Left hindlimb (tissue), 1 donor: ENCODE measurements around the gene PGLYRP2.
"Not testable (repeated sequence)": the region's sequence is repeated elsewhere in the genome, so short reads cannot be mapped to it uniquely, and the experiment has no call there.

Experiments
- DNase-seq: peaks from one replicate; pipeline ENCODE4 v3.0.0-alpha.2; 2018

PGLYRP2 gene

GRCh38 chr19:15487038-15487437 is 7.7 kb upstream of the PGLYRP2 start:
- DNase-seq, result no peak

DNA sequence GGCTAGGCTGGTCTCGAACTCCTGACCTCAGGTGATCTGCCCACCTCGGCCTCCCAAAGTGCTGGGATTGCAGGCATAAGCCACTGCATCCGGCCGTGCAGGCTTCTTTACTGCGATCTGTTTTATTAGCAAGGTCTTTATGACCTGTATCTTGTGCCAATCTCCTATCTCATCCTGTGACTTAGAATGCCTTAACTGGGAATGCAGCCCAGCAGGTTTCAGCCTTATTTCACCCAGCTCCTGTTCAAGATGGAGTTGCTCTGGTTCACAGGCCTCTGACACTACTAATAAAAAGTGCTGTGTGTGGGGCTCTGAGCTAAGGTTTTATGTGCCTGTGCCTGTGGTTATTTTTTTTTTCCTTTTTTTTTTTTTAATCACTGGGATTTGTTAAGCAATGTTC is 6.5 kb upstream of the PGLYRP2 start:
- DNase-seq, result not testable (repeated sequence)

- not testable (repeated sequence) for DNase-seq
Observed at GRCh38 chr19:15480996-15481395, 1.7 kb upstream of the PGLYRP2 start.

DNA sequence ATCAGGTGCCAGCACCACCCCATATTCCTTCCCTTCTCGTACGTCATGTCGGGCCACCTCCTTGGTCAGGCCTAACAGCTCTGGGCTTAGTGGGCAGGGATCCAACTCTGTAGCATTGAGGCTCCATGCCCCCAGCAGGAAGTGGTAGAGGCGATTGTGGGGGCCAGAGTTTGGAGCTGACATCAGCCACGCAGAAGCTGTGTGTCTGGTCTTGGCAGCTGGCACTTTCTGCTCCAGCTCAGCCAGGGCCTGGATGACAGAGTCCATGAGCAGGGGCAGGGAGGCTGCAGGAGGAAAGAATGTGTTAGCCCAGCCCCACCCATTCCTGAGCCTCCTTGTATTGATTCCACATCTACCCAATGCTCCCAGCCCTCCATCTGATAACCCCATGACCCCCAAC is 3.0 kb downstream of the PGLYRP2 start:
- no peak for DNase-seq

- DNase-seq, result no peak
Observed at GRCh38 chr19:15475611-15476010, 3.7 kb downstream of the PGLYRP2 start.

DNA sequence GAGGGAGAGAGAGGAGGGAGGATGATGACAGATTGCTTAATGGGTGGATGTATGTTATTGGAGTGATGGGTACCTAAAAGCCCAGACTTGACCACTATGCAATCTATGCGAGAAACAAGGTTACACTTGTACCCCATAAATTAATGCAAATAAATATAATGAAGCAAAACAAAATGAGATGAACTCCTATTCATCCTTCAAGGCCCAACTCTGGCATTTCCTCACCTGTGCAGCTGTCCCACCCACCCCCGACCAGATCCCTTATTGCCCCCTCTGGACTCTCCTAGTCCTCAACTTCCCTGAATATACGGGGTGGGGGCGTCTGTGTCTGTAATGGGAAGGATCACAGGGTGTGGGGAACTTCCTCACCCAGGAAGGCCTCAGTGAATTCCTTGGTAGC is 4.1 kb downstream of the PGLYRP2 start:
- DNase-seq, result no peak

- not testable (repeated sequence) for DNase-seq
Observed at GRCh38 chr19:15473821-15474220, 5.5 kb downstream of the PGLYRP2 start.

- no peak for DNase-seq
Observed at GRCh38 chr19:15471639-15472101, 7.6 kb downstream of the PGLYRP2 start.

DNA sequence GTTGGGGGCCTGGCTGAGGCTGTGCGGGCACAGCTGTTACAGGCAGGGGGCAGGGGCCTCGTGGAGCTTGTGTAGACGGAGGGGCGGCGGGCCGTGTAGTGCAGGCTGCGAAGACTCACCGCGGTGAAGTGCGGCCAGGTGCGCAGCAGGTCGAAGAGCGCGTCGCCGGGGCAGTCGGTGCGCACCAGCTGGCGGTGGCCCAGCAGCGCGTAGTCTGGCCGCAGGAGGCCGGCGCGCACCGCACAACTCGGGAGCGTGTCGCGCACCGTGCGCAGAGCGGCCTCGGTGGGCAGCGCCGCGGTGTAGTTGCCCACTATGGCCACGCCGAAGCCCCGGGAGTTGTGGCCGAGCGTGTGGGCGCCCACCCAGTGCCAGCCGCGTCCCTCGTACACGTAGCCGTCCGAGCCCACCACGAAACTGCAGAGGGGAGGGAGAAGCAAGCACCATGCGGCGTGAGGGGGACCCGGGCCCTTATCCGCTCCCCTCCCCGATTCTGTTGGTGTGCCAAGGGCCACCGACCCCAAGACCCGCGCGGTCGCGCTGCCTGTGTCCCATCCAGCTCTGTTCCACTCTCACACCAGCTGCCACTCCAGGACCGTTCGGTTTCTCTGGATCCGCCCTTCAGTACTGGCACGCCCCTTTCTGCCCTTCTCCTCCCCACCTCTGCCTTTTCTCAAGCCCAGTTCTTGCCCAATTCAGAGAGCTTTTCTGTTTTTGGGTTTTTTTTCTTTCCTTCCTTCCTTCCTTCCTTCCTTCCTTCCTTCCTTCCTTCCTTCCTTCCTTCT is 9.6 kb downstream of the PGLYRP2 start:
- no peak for DNase-seq

- DNase-seq, result no peak
Observed at GRCh38 chr19:15468675-15469512, 10.4 kb downstream of the PGLYRP2 start.

- DNase-seq, result no peak
Observed at GRCh38 chr19:15467734-15468214, 11.5 kb downstream of the PGLYRP2 start.

- no peak for DNase-seq
Observed at GRCh38 chr19:15466851-15467733, 12.2 kb downstream of the PGLYRP2 start.

DNA sequence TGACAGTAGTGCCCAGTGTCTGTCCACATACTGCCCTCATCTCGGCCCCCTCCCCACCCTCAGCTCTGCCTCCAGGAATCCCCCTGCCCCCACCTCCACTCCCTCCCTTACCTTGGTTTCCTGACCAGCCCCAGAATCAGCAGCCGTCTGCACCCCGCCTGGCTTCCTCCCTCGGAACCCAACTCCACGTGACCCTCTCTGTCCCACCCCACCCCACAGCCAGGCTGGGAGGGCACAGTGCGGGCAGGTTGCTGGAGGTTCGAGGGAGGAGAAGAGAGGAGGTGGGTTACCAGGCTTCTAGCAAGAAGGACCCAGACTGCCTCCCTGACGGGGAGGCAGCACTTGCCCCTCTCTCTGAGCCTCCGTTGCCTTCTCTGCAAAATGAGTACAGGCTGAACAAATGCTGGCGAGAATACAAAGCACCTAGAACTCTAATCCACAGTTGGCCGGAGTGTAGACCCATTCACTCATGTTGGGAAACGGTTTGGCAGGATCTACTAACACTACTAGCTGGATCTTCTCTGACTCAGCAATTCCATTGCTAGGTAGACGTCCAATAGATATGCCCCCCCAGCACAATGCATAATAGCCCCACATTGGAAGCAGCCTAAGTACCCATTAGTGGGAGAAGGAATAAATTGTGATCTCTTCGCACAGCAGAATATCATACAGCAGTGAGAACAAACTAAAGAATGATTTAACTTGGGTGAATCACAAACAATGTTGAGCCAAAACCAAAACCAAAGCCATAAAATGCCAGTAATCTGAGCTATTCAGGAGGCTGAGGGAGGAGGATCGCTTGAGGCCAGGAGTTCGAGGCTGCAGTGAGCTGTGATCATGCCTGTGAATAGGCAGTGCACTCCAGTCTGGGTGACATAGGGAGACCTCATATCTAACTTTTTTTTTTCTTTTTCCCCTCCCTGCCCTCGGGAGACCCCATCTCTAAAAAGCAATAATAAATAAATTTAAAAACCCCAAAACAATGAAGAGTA is 14.6 kb downstream of the PGLYRP2 start, which contains the start of gene RASAL3:
Gene RASAL3 (minus strand): TSS at position 151 of the 992 bp plus-strand sequence. CDS start 186 bp downstream, outside the sequence.
- no peak for DNase-seq

DNA sequence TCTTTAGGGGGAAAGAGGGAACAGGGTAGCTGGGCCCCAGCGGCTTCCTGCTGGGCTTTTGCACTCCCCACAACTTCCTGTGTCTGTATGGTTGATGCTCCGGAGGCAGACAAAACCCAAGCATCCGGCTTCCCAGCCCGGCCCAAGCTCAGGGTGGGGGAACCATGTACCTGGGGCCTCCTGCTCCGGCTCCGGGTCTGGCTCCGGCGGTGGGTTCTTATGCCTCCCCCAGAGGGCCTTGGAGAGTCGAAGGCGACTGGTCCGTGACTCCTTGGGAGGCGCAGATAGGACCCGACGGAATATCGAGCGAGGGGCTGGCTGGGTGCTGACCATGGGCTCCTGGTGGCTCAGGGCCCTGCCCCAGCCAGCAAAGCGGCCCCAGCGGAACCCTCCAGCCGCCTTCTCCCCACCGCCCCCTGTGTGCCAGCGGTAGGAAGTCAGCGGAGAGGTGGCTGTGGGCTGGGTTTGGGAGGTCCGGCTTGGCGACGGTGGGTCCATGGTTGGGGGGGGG is 15.4 kb downstream of the PGLYRP2 start:
- no peak for DNase-seq

GRCh38 chr19:15461694-15462093 is 17.6 kb downstream of the PGLYRP2 start:
- no peak for DNase-seq

DNA sequence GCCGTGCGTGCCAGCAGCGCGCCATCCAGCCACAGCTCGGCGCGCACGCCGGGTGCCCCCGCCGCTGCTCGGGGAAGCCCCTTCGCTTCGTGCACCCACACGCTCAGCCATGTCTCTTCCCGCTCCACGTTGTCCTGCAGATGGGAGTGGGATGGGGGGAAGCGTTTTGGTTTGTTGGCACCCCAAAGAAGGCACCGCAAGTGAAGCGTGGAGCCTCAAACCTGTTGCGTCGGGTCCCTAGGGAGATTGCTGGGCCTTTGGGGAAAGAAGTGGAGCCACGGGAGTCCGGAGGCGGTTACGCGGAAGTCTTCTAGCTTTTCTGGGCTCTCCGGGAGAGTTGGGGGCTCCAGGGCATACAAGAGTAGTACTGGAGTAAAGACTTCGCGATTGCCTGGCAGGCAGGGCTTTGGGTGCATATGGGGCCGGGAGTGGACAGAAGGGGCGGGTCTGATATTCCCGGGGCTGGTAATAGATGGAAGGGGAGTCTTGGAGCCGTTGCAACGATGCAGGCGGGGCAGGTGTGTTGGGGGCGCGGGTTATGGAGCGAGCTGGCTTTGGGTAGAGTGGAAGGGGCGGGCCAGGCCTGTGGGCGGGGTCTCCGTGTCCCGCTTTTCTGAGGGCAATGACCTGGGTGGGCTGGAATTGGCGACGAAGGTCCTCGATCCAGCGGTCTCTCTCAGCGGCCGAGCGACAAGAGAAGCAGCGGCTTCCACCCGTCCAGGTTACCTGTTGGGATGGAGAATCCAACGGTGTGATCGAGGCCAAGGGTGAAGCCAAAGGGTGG is 21.4 kb downstream of the PGLYRP2 start:
- no peak for DNase-seq

DNA sequence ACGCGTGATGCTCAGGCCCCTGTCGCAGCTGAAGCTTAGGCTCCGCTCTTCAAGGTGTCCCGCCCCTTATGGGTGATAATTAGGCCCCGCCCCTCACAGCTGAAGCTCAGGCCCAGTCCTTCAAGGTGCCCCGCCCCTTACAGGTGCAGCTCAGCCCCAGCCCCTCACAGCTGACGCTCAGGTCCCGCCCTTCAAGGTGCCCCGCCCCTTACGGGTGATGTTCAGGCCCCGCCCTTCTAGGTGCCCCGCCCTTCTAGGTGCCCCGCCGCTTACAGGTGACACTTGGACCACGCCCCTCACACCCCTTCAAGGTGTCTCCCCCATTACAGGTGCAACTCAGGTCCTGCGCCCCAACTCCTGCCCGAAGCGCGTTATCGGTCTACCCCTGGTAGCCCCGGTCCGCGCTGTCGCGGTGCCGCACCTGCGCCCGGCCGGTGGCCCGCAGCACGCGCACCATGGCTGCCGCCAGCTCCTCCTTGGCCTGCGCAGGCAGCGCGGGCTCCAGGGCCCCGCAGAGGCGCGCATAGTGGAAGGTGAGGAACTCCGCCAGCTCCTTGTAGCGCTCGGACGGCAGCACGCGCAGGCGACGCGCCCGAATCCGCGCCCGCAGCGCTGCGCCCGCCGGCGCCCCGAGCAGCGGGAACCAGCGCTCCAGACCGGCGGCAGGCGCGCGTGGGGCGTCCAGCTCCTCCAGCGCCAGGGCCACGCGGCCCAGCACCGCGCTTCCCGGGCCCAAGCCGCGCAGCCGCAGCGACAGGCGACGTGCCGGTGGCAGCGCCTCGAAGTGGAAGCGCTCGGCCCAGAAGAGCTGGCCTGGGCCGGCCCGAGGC is 22.2 kb downstream of the PGLYRP2 start:
- no peak for DNase-seq

DNA sequence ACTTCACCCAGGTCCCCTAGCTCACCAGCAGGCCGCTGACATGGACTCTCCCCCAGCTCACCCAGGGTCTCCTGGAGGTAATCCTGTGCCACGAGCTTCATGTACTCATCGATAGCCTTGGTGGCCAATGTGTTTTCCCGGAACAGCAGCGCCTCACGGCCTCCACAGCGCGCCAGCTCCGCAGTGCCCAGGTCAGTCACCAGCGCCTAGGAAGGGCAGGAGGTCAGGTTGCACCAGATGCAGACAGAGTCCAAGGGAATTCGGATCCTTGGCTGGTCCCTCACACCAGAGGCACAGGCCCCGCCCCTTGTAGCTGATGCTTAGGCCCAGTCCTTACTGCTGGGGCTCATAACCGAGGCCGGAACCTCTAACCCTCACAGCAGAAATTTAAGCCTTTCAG is 22.9 kb downstream of the PGLYRP2 start:
- DNase-seq, result no peak

DNA sequence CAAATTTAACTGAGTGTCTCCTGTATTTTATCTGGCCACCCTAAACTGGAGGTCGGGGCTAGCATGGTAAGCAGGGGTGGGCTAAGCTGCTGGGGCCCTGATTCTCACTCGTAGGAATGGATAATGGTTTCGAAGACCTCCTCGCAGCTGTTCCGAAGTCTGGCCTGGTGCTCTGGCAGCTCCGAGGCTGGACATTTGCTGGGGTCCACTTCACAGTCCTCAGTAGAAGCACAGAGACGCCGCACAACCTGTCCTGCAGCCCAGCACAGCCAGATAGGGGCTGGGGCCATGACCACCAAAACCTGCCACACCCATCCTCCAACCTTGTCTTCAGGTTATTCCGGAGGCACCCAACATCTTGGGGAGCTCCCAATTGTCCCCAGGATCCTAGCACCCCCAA is 23.3 kb downstream of the PGLYRP2 start:
- no peak for DNase-seq
